ENCODE data around the gene CEP250. TPM values are rescaled to one million over a fixed set of nuclear protein-coding genes. Genes with fewer than 3 reads are reported as not detected.

Gene CEP250
- total RNA-seq, 4 donors from 2014 or later = 26.1 to 121 (median 38.3) TPM

- Histone ChIP-seq H3K36me3 (peaks cover 0 to 86% (median 0%) of the 10 kb centered on the region in 3 donors), H3K27ac (peak overlapping the region in 1 of 4 donors; percentile 22), H3K4me3 (no peak overlapping the region), H3K27me3 (no peaks in the 10 kb centered on the region), H3K9me3 (no peaks in the 10 kb centered on the region), H3K4me1 (peaks cover 0 to 4% (median 0%) of the 10 kb centered on the region in 4 donors)
- TF ChIP-seq POLR2A (IDR thresholded peaks at IDR 0.05) = no peak
- no peak for TF ChIP-seq CTCF (IDR thresholded peaks at IDR 0.05)
- no peak for DNase-seq
These were observed 41.9 kb downstream of the CEP250 start for GRCh38 chr20:35497320-35497719.

DNA sequence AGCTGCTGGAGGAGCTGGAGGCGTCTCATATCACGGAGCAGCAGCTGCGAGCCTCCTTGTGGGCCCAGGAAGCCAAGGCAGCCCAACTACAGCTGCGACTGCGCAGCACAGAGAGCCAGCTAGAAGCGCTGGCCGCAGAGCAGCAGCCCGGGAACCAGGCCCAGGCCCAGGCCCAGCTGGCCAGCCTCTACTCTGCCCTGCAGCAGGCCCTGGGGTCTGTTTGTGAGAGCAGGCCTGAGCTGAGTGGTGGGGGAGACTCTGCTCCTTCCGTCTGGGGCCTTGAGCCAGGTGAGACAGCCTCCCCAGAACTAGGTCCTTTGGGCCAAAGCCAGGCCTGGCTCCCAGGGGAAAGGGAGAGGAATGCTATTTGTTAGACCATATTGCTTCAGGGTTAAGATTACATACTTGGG is 42.4 kb downstream of the CEP250 start:
- no peak for TF ChIP-seq POLR2A (IDR thresholded peaks at IDR 0.05)
- no peak for TF ChIP-seq CTCF (IDR thresholded peaks at IDR 0.05)
- DNase-seq = no peak
- peak overlapping the region in 2 of 4 donors; percentile 22 to 28 for H3K27ac ChIP-seq
- H3K4me3 ChIP-seq = no peak overlapping the region
- H3K9me3 ChIP-seq = no peaks in the 10 kb centered on the region
- H3K4me1 ChIP-seq = no peaks in the 10 kb centered on the region
- peaks cover 0 to 90% (median 0%) of the 10 kb centered on the region in 3 donors for H3K36me3 ChIP-seq
- no peaks in the 10 kb centered on the region for H3K27me3 ChIP-seq

DNA sequence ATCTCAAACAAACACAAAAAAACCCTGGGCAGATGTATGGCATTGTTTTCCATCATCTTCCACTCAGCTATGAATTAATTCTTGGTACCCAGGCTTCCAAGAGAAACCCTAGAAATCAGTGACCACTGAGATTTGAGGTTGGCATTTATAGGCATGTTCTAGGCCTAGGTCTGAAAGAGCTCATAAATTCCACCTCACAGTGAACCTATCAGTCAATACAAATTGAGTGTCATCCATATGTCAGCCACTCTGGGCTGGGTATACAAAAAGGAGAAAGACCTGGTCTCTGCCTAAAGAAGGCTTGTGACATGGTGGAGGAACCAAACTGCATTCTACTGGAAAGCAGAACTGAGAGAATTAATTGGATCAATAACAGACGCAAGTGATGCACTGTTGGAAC is 43.9 kb downstream of the CEP250 start:
- TF ChIP-seq POLR2A (IDR thresholded peaks at IDR 0.05) (no peak), CTCF (IDR thresholded peaks at IDR 0.05) (no peak)
- Histone ChIP-seq H3K4me1 (no peaks in the 10 kb centered on the region), H3K9me3 (no peaks in the 10 kb centered on the region), H3K27ac (no peak overlapping the region), H3K4me3 (no peak overlapping the region), H3K27me3 (no peaks in the 10 kb centered on the region), H3K36me3 (peaks cover 0 to 95% (median 0%) of the 10 kb centered on the region in 3 donors)
- no peak for DNase-seq

- no peaks in the 10 kb centered on the region for H3K27me3 ChIP-seq
- no peak overlapping the region for H3K4me3 ChIP-seq
- H3K27ac ChIP-seq = peak overlapping the region in 1 of 4 donors; percentile 47
- H3K9me3 ChIP-seq = no peaks in the 10 kb centered on the region
- peak in 2 of 3 donors; percentile 79 to 85 for DNase-seq
- TF ChIP-seq POLR2A (IDR thresholded peaks at IDR 0.05) (no peak), CTCF (IDR thresholded peaks at IDR 0.05) (no peak)
- peaks cover 0 to 71% (median 0%) of the 10 kb centered on the region in 3 donors for H3K36me3 ChIP-seq
- H3K4me1 ChIP-seq = peaks cover 0 to 8% (median 0%) of the 10 kb centered on the region in 4 donors
These were observed 47.0 kb downstream of the CEP250 start for GRCh38 chr20:35502352-35502751.

- peak overlapping the region in 1 of 4 donors; percentile 47 for H3K27ac ChIP-seq
- H3K27me3 ChIP-seq = no peaks in the 10 kb centered on the region
- H3K9me3 ChIP-seq = no peaks in the 10 kb centered on the region
- peaks cover 0 to 8% (median 0%) of the 10 kb centered on the region in 4 donors for H3K4me1 ChIP-seq
- no peak overlapping the region for H3K4me3 ChIP-seq
- peaks cover 0 to 71% (median 0%) of the 10 kb centered on the region in 3 donors for H3K36me3 ChIP-seq
- no peak for TF ChIP-seq CTCF (IDR thresholded peaks at IDR 0.05)
- TF ChIP-seq POLR2A (IDR thresholded peaks at IDR 0.05) = no peak
- DNase-seq = no peak
These were observed 47.9 kb downstream of the CEP250 start for GRCh38 chr20:35503281-35503680.

All from Peyer's patch (tissue), 4 donors.